HG03135 (cell line): Measurements from ENCODE around the gene PARVG.
"Not testable (repeated sequence)": the region's sequence is repeated elsewhere in the genome, so short reads cannot be mapped to it uniquely, and the experiment has no call there.

Experiments used
- ATAC-seq: cut with Tn5 transposase; IDR thresholded peaks from one replicate; pipeline ENCODE4 v1.9.1; 2021; ENCODE audit warnings: mild to moderate bottlenecking, moderate library complexity; ENCODE audit not compliant: unreplicated experiment

Gene PARVG

GRCh38 chr22:44234372-44234771 lies 53.6 kb downstream of the PARVG start:
- not testable (repeated sequence) for ATAC-seq

DNA sequence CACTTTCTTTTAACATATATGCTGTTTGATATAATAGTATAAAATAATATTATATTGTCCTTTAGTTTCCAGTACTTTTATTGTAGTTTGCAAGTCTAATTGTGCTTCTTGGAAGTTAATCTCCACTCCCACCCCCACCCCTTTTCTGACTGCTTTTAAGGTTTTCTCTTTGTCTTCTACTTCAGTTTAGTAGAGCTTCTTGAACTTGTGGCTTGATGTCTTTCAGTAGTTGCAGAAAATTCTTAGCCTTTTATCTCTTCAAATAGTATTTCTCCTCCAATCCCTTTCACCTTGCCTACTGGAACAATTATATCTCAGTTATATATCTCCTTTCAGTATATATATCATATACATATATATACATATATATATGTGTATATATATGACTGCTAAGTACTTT lies 56.6 kb downstream of the PARVG start:
- no peak for ATAC-seq

GRCh38 chr22:44241121-44241520 lies 60.4 kb downstream of the PARVG start:
- not testable (repeated sequence) for ATAC-seq

GRCh38 chr22:44242946-44243724 lies 62.4 kb downstream of the PARVG start:
- no peak for ATAC-seq

- ATAC-seq = no peak
Observed at GRCh38 chr22:44243761-44244160, 63.0 kb downstream of the PARVG start.

DNA sequence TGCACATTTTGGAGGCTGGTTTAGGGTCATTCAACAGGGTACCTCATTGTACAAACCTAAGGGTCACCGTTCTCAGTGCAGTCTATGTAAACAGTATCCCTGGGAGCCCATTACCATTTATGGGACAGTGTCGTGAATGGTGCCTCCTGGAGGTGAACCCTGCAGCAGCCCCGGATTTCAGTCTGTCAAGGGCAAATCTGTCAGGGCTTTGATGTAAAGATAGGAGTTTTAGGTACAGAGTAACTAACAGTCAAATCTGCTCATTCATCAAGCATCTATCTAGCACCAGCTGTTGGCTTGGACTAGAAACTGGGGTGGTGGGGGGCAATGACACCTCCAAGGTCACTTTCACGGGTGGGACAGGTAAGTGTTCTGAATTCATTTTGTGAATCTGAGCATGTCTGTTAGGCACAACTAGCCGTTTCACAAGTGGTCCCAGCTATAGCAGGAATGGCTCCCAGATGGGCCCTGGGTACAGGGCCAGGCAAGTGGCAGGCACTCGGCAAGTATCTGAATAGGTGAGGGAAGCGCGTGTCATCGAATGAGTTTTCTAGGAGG lies 63.6 kb downstream of the PARVG start:
- no peak for ATAC-seq

- no peak for ATAC-seq
Observed at GRCh38 chr22:44245438-44245837, 64.7 kb downstream of the PARVG start.

DNA sequence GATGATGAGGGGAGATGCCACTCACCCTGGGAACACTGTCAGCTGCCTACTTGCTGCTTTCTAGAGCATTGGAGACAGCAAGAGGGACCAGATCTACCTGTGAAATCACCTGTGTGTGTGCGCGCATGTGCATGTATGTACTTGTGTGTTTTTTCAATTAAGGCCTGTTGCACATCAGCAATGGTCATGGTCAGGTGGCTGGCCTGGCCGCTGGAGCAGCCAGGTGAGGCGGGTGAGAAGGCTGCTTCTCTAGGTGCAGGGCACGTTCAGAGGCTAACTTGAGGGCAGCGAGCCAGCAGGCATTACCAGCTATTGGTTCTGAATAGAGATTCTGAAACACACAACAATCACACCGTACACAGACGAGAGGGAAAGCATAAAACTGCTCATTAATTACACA lies 65.1 kb downstream of the PARVG start:
- no peak for ATAC-seq

DNA sequence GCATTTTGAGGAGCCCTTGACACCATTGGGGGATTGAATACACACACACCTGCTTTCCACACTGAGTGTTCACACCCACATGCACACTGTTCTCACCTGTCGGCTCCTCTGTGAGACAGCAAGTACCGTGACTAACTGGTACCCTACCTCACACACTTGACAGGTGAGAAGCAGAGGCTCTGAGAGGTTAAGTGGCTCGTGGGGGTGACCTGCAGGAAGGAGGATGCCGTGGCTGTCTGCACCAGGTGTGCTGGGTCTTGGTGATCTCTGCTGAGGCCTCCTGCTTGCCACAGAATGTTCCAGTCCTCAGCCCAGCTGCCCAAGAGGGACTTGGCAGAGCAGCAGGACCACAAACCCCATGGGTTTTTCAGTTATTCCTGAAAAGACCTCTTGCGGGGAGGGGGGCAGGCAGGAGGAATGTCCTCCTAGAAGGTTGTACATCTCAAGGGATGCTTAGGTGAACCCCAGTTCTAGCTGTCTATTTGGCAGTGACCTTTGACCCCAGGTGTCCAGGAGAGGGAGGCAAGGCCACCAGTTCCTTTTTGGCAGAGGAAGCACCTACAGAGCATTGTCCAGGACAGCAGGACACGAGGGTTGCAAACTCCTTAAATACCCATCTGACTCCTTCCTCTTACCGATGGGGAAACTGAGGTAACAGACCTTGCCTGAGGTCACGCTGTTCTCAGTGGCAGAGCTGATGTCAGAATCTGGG lies 66.0 kb downstream of the PARVG start:
- ATAC-seq = no peak

DNA sequence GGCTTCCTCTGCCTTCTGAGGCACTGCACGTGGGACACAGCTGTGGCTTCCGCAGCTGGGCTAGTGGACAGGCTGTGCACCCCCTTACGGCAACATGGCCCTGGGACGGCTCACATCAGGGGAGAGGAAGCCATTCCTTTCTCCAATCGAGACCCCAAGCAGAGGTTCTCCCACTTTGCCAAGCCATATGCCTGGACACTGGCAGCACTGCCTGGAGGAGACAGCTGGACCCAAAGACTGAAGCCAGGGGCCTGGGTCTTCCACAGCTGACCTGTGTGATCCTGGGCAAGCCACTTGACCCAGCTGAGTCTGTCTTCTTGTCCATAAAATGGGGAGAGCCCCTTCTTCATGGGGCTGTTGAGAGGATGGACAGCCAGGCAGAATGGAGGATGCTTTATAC lies 66.6 kb downstream of the PARVG start:
- no peak for ATAC-seq

GRCh38 chr22:44247923-44248892 lies 67.5 kb downstream of the PARVG start:
- no peak for ATAC-seq

DNA sequence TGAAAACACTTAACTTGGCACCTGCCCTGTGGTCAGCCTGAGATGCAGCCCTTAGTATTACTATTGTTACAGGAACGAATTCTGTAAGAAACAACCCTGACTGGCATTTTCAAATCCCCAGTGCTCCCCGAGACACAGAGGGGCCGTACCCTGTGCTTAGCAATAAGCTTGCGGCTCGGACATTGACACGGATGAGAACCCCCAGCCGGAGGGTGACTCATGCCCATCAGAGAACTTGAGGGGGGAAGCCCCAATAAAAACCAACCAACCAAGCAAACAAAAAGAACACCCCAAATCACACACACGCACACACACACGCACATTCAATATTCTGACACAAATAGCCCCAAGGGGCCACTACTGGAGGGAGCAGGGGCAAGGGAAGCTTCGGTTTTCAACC lies 68.2 kb downstream of the PARVG start:
- ATAC-seq = no peak

- ATAC-seq = no peak
Observed at GRCh38 chr22:44249376-44250147, 68.8 kb downstream of the PARVG start.

GRCh38 chr22:44254811-44255210 lies 74.1 kb downstream of the PARVG start:
- no peak for ATAC-seq

GRCh38 chr22:44256085-44256484 lies 75.4 kb downstream of the PARVG start:
- no peak for ATAC-seq

GRCh38 chr22:44256556-44257485 lies 76.1 kb downstream of the PARVG start:
- no peak for ATAC-seq
